GM23248 (cell line): ENCODE data around the gene SKAP1. TPM values are rescaled to one million over a fixed set of nuclear protein-coding genes. Genes with fewer than 3 reads are reported as not detected.

ENCODE experiments used
- DNase-seq: peaks from one replicate; pipeline ENCODE4 v3.0.0-alpha.2; 2015
- H2AFZ ChIP-seq: fragments of 200-600 bp; sonication (generic); 2 replicates; pipeline ENCODE4 v1.6.1; 2016; ENCODE audit warnings: antibody characterized with exemption
- H3F3A ChIP-seq: fragments of 200-600 bp; sonication (generic); 2 replicates; pipeline ENCODE4 v1.6.1; 2016; ENCODE audit warnings: mild to moderate bottlenecking, antibody characterized with exemption, mixed run types; ENCODE audit not compliant: insufficient read depth
- H3K27ac ChIP-seq: fragments of 200-600 bp; sonication (generic); 2 replicates; pipeline ENCODE4 v1.5.1; 2016; ENCODE audit warnings: mild to moderate bottlenecking
- H3K27me3 ChIP-seq: fragments of 200-600 bp; sonication (generic); replicated peaks from 2 replicates; pipeline ENCODE4 v1.6.1; 2016; ENCODE audit warnings: mild to moderate bottlenecking; ENCODE audit not compliant: insufficient read depth
- H3K36me3 ChIP-seq: fragments of 200-600 bp; sonication (generic); 2 replicates; pipeline ENCODE4 v1.6.1; 2016; ENCODE audit warnings: low read depth, mild to moderate bottlenecking
- H3K4me1 ChIP-seq: fragments of 200-600 bp; sonication (generic); 2 replicates; pipeline ENCODE4 v1.6.1; 2016; ENCODE audit warnings: mild to moderate bottlenecking; ENCODE audit not compliant: insufficient read depth
- H3K4me2 ChIP-seq: fragments of 200-600 bp; sonication (generic); one replicate; pipeline ENCODE4 v1.6.1; 2016; ENCODE audit warnings: mild to moderate bottlenecking; ENCODE audit not compliant: unreplicated experiment
- H3K4me3 ChIP-seq: fragments of 200-600 bp; sonication (generic); 2 replicates; pipeline ENCODE4 v1.5.1; 2016; ENCODE audit warnings: mild to moderate bottlenecking
- H3K79me2 ChIP-seq: fragments of 200-600 bp; sonication (generic); 2 replicates; pipeline ENCODE4 v1.6.1; 2016; ENCODE audit warnings: mild to moderate bottlenecking; ENCODE audit not compliant: insufficient read depth
- H3K9ac ChIP-seq: fragments of 200-600 bp; sonication (generic); 2 replicates; pipeline ENCODE4 v1.6.1; 2016; ENCODE audit warnings: mild to moderate bottlenecking
- H3K9me2 ChIP-seq: fragments of 200-600 bp; sonication (generic); 2 replicates; pipeline ENCODE4 v1.6.1; 2016; ENCODE audit warnings: mixed run types, mild to moderate bottlenecking, moderate library complexity; ENCODE audit not compliant: insufficient read depth
- H3K9me3 ChIP-seq: fragments of 200-600 bp; sonication (generic); one replicate; pipeline ENCODE4 v1.6.1; 2017; ENCODE audit warnings: low read depth
- H4K20me1 ChIP-seq: fragments of 200-600 bp; sonication (generic); 2 replicates; pipeline ENCODE4 v1.6.0; 2016; ENCODE audit not compliant: insufficient read depth
- EZH2 ChIP-seq: fragments of 200-600 bp; sonication (generic); IDR thresholded peaks from 2 replicates; pipeline ENCODE4 v1.6.1; 2018; ENCODE audit warnings: antibody characterized with exemption, mild to moderate bottlenecking; ENCODE audit not compliant: insufficient read depth, poor library complexity, severe bottlenecking
- EZH2phosphoT487 ChIP-seq: fragments of 200-600 bp; sonication (generic); IDR thresholded peaks from 2 replicates; pipeline ENCODE4 v1.6.1; 2018; ENCODE audit warnings: antibody characterized with exemption, moderate library complexity, mild to moderate bottlenecking, low read depth; ENCODE audit not compliant: insufficient read depth
- WGBS, 2 experiments: methylation state at CpG; one replicate each; pipeline ENCODE4 v1.1.6; 2015 to 2017; ENCODE audit warnings: low lambda C conversion rate in 2 of 2, low coverage in 1 of 2; ENCODE audit errors: missing lambda C conversion rate in 2 of 2; 5-methylcytosine and 5-hydroxymethylcytosine counted together
- in situ Hi-C: fragments of 300-500 bp; cut with MboI; formaldehyde crosslinking; loops from 2 replicates; pipeline ENCODE4 v1.15.0; 2020
- polyA plus RNA-seq: library from polyadenylated mRNA; unstranded; fragments of >200 nt; fragmentation: Nextera tagmentation; extraction: Ambion mirVana; gene quantifications from 2 replicates; pipeline ENCODE4 v1.2.1, GENCODE V29; 2016
- total RNA-seq: library from RNA; depleted of rRNA; stranded (reverse); fragments of >200 nt; shearing (Covaris generic); gene quantifications from 2 replicates; pipeline ENCODE4 v1.2.3, GENCODE V29; 2014

The SKAP1 gene
- total and polyA plus RNA-seq, 2 experiments from 2014 or later, result not detected

GRCh38 chr17:48149787-48150463 lies 280.1 kb downstream of the SKAP1 start:
- H3K4me3 ChIP-seq, result no peak overlapping the region
- no peaks in the 10 kb centered on the region for H3K79me2 ChIP-seq
- H3K4me2 ChIP-seq, result no peak overlapping the region
- no peak overlapping the region for H2AFZ ChIP-seq
- no peak overlapping the region for H3K9ac ChIP-seq
- TF ChIP-seq EZH2phosphoT487, result no peak
- no peak for TF ChIP-seq EZH2
- H4K20me1 ChIP-seq, result no peaks in the 10 kb centered on the region
- peaks cover 95% of the 10 kb centered on the region for H3K27me3 ChIP-seq
- H3K9me2 ChIP-seq, result no peaks in the 10 kb centered on the region
- no peaks in the 10 kb centered on the region for H3K9me3 ChIP-seq
- no peaks in the 10 kb centered on the region for H3K36me3 ChIP-seq
- WGBS, 2 experiments, result 45 to 50% methylated on average over 4 of the region's 4 CpGs
- no peaks in the 10 kb centered on the region for H3K4me1 ChIP-seq
- in situ Hi-C loops, result no loop called here
- DNase-seq, result no peak
- H3K27ac ChIP-seq, result no peak overlapping the region
- no peaks in the 10 kb centered on the region for H3F3A ChIP-seq

DNA sequence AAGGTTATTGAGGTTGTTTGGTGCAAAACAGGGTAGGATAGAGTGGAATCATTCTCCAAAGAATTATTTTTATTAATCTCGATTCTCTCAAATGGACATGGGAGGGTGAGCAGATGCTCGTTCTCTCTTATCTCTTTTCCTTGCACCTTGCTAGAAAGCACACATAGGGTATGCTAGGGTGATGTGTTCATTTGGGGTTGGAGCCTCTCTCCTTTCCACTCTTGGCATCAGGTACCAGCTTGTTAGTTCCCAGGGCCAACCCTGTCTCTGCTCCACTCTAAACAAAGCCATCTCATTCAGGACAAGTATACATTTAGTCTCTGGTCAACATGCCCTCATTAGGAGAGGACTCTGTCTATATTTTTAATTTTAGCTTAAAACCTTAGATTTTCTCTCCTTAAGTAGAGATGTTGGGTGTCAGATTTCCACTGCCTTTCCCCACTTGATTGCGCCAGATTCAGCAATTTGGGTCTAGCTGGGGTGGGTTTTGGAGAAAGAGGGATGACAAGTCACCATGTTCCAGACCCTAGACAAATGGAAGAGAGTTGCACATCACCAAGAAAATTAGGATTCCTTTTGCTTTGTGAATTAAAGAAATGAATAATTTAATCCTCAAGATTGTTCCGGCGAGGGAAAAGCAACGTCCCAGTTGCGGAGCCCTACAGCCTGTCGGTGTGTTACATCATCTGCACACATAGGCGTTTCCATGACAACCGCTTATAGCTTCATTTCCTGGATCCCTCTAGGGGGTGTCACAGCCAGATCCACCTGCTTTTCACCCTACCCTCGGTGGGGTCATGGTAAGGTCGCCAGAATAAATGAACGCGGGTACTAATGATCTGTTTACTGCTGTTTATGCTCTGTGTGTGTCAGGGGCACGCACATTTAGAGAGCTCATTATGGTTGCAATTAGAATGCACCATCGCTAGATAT lies 280.9 kb downstream of the SKAP1 start:
- Histone ChIP-seq H3K36me3 (no peaks in the 10 kb centered on the region), H3K4me1 (no peaks in the 10 kb centered on the region), H3K27ac (no peak overlapping the region), H3K9me3 (no peaks in the 10 kb centered on the region), H3K79me2 (no peaks in the 10 kb centered on the region), H3K27me3 (peaks cover 97% of the 10 kb centered on the region), H3K4me3 (no peak overlapping the region), H3K4me2 (no peak overlapping the region), H3K9me2 (no peaks in the 10 kb centered on the region), H4K20me1 (no peaks in the 10 kb centered on the region), H3K9ac (no peak overlapping the region), H3F3A (no peaks in the 10 kb centered on the region), H2AFZ (no peak overlapping the region)
- TF ChIP-seq EZH2phosphoT487 (no peak), EZH2 (no peak)
- 31 to 37% methylated on average over 16 of the region's 16 CpGs for WGBS, 2 experiments
- no peak for DNase-seq
- in situ Hi-C loops, result no loop called here

- Histone ChIP-seq H3K9me2 (no peaks in the 10 kb centered on the region), H3K9ac (no peak overlapping the region), H3F3A (no peaks in the 10 kb centered on the region), H3K36me3 (no peaks in the 10 kb centered on the region), H4K20me1 (no peaks in the 10 kb centered on the region), H3K27ac (no peak overlapping the region), H2AFZ (no peak overlapping the region), H3K4me3 (no peak overlapping the region), H3K4me2 (no peak overlapping the region), H3K27me3 (peaks cover 100% of the 10 kb centered on the region), H3K9me3 (no peaks in the 10 kb centered on the region), H3K4me1 (no peaks in the 10 kb centered on the region), H3K79me2 (no peaks in the 10 kb centered on the region)
- DNase-seq, result no peak
- WGBS, 2 experiments, result 48 to 49% methylated on average over 14 of the region's 14 CpGs
- in situ Hi-C loops, result no loop called here
- TF ChIP-seq EZH2, result no peak
Measured at GRCh38 chr17:48148029-48148770, 281.8 kb downstream of the SKAP1 start.

- in situ Hi-C loops, result no loop called here
Measured at GRCh38 chr17:48144976-48145798, 284.8 kb downstream of the SKAP1 start.

More at GRCh38 chr17:48144976-48145798, 284.8 kb downstream of the SKAP1 start:
- no peak overlapping the region for H3K9ac ChIP-seq
- H3K4me1 ChIP-seq, result no peaks in the 10 kb centered on the region
- no peak overlapping the region for H3K4me2 ChIP-seq
- WGBS, 2 experiments, result 62 to 70% methylated on average over 3 of the region's 3 CpGs
- H3K36me3 ChIP-seq, result no peaks in the 10 kb centered on the region
- no peak overlapping the region for H2AFZ ChIP-seq
- H3F3A ChIP-seq, result no peaks in the 10 kb centered on the region
- no peak for TF ChIP-seq EZH2
- no peak for TF ChIP-seq EZH2phosphoT487
- DNase-seq, result no peak
- no peaks in the 10 kb centered on the region for H3K9me3 ChIP-seq
- no peak overlapping the region for H3K4me3 ChIP-seq
- no peaks in the 10 kb centered on the region for H3K79me2 ChIP-seq
- no peaks in the 10 kb centered on the region for H3K9me2 ChIP-seq
- peaks cover 91% of the 10 kb centered on the region for H3K27me3 ChIP-seq
- no peaks in the 10 kb centered on the region for H4K20me1 ChIP-seq
- no peak overlapping the region for H3K27ac ChIP-seq
